HUES64 (cell line): ENCODE results near the gene KRT32.
"Not testable (repeated sequence)": the region's sequence is repeated elsewhere in the genome, so short reads cannot be mapped to it uniquely, and the experiment has no call there.

Experiments
- H3K27ac ChIP-seq: 2 replicates; pipeline ENCODE4 v1.7.0; 2013; ENCODE audit warnings: low read depth, low read length, inconsistent platforms
- H3K27me3 ChIP-seq: 2 replicates; pipeline ENCODE4 v1.6.1; 2013; ENCODE audit warnings: mild to moderate bottlenecking, low read length; ENCODE audit not compliant: insufficient read depth
- H3K36me3 ChIP-seq: 2 replicates; pipeline ENCODE4 v1.6.1; 2013; ENCODE audit warnings: mild to moderate bottlenecking, low read length; ENCODE audit not compliant: insufficient read depth
- H3K4me1 ChIP-seq: 2 replicates; pipeline ENCODE4 v1.6.1; 2013; ENCODE audit warnings: mild to moderate bottlenecking, low read length, moderate library complexity; ENCODE audit not compliant: insufficient read depth
- H3K4me3 ChIP-seq: 2 replicates; pipeline ENCODE4 v1.5.1; 2013; ENCODE audit warnings: mild to moderate bottlenecking, low read length, moderate library complexity
- H3K9ac ChIP-seq: 2 replicates; pipeline ENCODE4 v1.6.1; 2013; ENCODE audit warnings: mild to moderate bottlenecking, low read depth, low read length
- H3K9me3 ChIP-seq: 2 replicates; pipeline ENCODE4 v1.6.1; 2013; ENCODE audit warnings: low read depth, low read length; ENCODE audit not compliant: insufficient read depth
- WGBS: fragments of 150-250, 120-280 bp; methylation state at CpG from one replicate; pipeline ENCODE4 v1.1.7; 2013; ENCODE audit warnings: missing lambda C conversion rate; 5-methylcytosine and 5-hydroxymethylcytosine counted together

KRT32 gene

GRCh38 chr17:41424111-41424635 is 43.0 kb downstream of the KRT32 start, which contains the start of gene KRT37:
KRT37 (minus strand) TSS chr17:41424585; CDS start chr17:41424523, 62 bp downstream.
- Histone ChIP-seq H3K27me3 (no peaks in the 10 kb centered on the region), H3K4me3 (no peak within 1 kb of the TSS), H3K9ac (no peak within 1 kb of the TSS), H3K36me3 (no peaks in the 10 kb centered on the region), H3K9me3 (no peaks in the 10 kb centered on the region), H3K4me1 (no peaks in the 10 kb centered on the region), H3K27ac (no peak within 1 kb of the TSS)
- 96% methylated on average over 12 of the region's 13 CpGs for WGBS

GRCh38 chr17:41422586-41422985 is 44.6 kb downstream of the KRT32 start:
- H3K4me3 ChIP-seq, H3K27ac ChIP-seq, H3K36me3 ChIP-seq, H3K9me3 ChIP-seq, H3K9ac ChIP-seq, H3K27me3 ChIP-seq, H3K4me1 ChIP-seq: not testable (repeated sequence)
- 89% methylated on average over 11 of the region's 11 CpGs for WGBS

- no peaks in the 10 kb centered on the region for H3K27me3 ChIP-seq
- H3K27ac ChIP-seq: no peak overlapping the region
- no peaks in the 10 kb centered on the region for H3K9me3 ChIP-seq
- H3K4me1 ChIP-seq: no peaks in the 10 kb centered on the region
- H3K9ac ChIP-seq: no peak overlapping the region
- WGBS: 93% methylated on average over 4 of the region's 4 CpGs
- no peak overlapping the region for H3K4me3 ChIP-seq
- no peaks in the 10 kb centered on the region for H3K36me3 ChIP-seq
Observed at GRCh38 chr17:41421617-41422016, 45.6 kb downstream of the KRT32 start.

- H3K4me1 ChIP-seq: no peaks in the 10 kb centered on the region
- H3K27me3 ChIP-seq: no peaks in the 10 kb centered on the region
- WGBS: 92% methylated on average over 9 of the region's 9 CpGs
- H3K9me3 ChIP-seq: no peaks in the 10 kb centered on the region
- H3K9ac ChIP-seq: no peak overlapping the region
- no peaks in the 10 kb centered on the region for H3K36me3 ChIP-seq
- no peak overlapping the region for H3K27ac ChIP-seq
- H3K4me3 ChIP-seq: no peak overlapping the region
Observed at GRCh38 chr17:41421116-41421515, 46.1 kb downstream of the KRT32 start.

GRCh38 chr17:41420134-41420533 is 47.1 kb downstream of the KRT32 start:
- Histone ChIP-seq H3K9me3 (no peaks in the 10 kb centered on the region), H3K4me1 (no peaks in the 10 kb centered on the region), H3K27me3 (no peaks in the 10 kb centered on the region), H3K27ac (no peak overlapping the region), H3K36me3 (no peaks in the 10 kb centered on the region), H3K4me3 (no peak overlapping the region), H3K9ac (no peak overlapping the region)
- WGBS: 97% methylated on average over 3 of the region's 4 CpGs

GRCh38 chr17:41419716-41420115 is 47.5 kb downstream of the KRT32 start:
- WGBS: 95% methylated on average over 4 of the region's 4 CpGs
- no peaks in the 10 kb centered on the region for H3K27me3 ChIP-seq

GRCh38 chr17:41418116-41418860 is 48.9 kb downstream of the KRT32 start:
- WGBS: 95% methylated on average over 7 of the region's 7 CpGs
- Histone ChIP-seq H3K36me3 (no peaks in the 10 kb centered on the region), H3K4me1 (peaks cover 5% of the 10 kb centered on the region; the same call in 1 of the 2 replicates), H3K4me3 (no peak overlapping the region), H3K9ac (no peak overlapping the region), H3K27ac (no peak overlapping the region), H3K9me3 (no peaks in the 10 kb centered on the region), H3K27me3 (no peaks in the 10 kb centered on the region)

More at GRCh38 chr17:41419716-41420115, 47.5 kb downstream of the KRT32 start:
- H3K36me3 ChIP-seq: no peaks in the 10 kb centered on the region
- no peaks in the 10 kb centered on the region for H3K9me3 ChIP-seq
- no peaks in the 10 kb centered on the region for H3K4me1 ChIP-seq
- no peak overlapping the region for H3K9ac ChIP-seq
- no peak overlapping the region for H3K27ac ChIP-seq
- no peak overlapping the region for H3K4me3 ChIP-seq

- Histone ChIP-seq H3K4me1 (peaks cover 11% of the 10 kb centered on the region; the same call in 1 of the 2 replicates), H3K36me3 (no peaks in the 10 kb centered on the region), H3K9me3 (no peaks in the 10 kb centered on the region), H3K27me3 (no peaks in the 10 kb centered on the region), H3K9ac (no peak overlapping the region), H3K27ac (no peak overlapping the region), H3K4me3 (no peak overlapping the region)
- 55% methylated on average over 4 of the region's 4 CpGs for WGBS
Observed at GRCh38 chr17:41417576-41418015, 49.6 kb downstream of the KRT32 start.

- H3K4me1 ChIP-seq: peaks cover 14% of the 10 kb centered on the region; the same call in 1 of the 2 replicates
- H3K4me3 ChIP-seq: no peak overlapping the region
- no peaks in the 10 kb centered on the region for H3K9me3 ChIP-seq
- H3K27ac ChIP-seq: no peak overlapping the region
- WGBS: 95% methylated on average over 6 of the region's 6 CpGs
- H3K36me3 ChIP-seq: no peaks in the 10 kb centered on the region
- no peak overlapping the region for H3K9ac ChIP-seq
- no peaks in the 10 kb centered on the region for H3K27me3 ChIP-seq
Observed at GRCh38 chr17:41417127-41417526, 50.1 kb downstream of the KRT32 start.

- H3K36me3 ChIP-seq: no peaks in the 10 kb centered on the region
- no peak overlapping the region for H3K9ac ChIP-seq
- H3K27ac ChIP-seq: no peak overlapping the region
- H3K4me1 ChIP-seq: peaks cover 20% of the 10 kb centered on the region; the same call in 1 of the 2 replicates
- H3K27me3 ChIP-seq: no peaks in the 10 kb centered on the region
- H3K4me3 ChIP-seq: no peak overlapping the region
- WGBS: 97% methylated on average over 5 of the region's 5 CpGs
- no peaks in the 10 kb centered on the region for H3K9me3 ChIP-seq
Observed at GRCh38 chr17:41416479-41416878, 50.7 kb downstream of the KRT32 start.

- Histone ChIP-seq H3K4me3 (no peak overlapping the region), H3K9me3 (no peaks in the 10 kb centered on the region), H3K36me3 (no peaks in the 10 kb centered on the region), H3K27ac (no peak overlapping the region), H3K9ac (no peak overlapping the region), H3K27me3 (no peaks in the 10 kb centered on the region), H3K4me1 (peaks cover 20% of the 10 kb centered on the region; the same call in 1 of the 2 replicates)
- WGBS: 89% methylated on average over 3 of the region's 3 CpGs
Observed at GRCh38 chr17:41415833-41416335, 51.3 kb downstream of the KRT32 start.
